NCI-H2081 treated with DMSO at 0.1 percent for 48 hours (cell line): ENCODE data around the gene DENND4A.
"Not testable (repeated sequence)": the region's sequence is repeated elsewhere in the genome, so short reads cannot be mapped to it uniquely, and the experiment has no call there.

Experiments used
- DNase-seq: peaks from one replicate; lab custom pipeline; 2025; lab: John Stamatoyannopoulos, UW

The DENND4A gene

DNA sequence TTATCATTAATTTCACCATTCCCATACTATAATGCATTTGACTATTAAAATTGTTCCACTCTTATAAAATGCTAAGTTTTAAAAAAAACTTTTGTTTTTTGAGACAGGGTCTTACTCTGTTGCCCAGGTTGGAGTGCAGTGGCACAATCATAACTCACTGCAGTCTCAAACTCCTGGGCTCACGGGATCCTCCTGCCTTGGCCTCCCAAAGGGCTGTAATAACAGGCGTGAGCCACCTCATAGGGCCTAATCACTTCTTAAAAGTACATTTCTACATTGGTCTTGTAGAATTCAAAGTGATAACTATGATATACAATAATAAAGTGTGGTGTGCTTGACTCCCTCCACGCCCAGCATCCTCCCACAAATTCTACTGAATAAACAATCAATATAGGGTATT, 3.0 kb downstream of the DENND4A start:
- DNase-seq = no peak

- no peak for DNase-seq
These were observed 4.8 kb downstream of the DENND4A start for GRCh38 chr15:65787260-65787659.

DNA sequence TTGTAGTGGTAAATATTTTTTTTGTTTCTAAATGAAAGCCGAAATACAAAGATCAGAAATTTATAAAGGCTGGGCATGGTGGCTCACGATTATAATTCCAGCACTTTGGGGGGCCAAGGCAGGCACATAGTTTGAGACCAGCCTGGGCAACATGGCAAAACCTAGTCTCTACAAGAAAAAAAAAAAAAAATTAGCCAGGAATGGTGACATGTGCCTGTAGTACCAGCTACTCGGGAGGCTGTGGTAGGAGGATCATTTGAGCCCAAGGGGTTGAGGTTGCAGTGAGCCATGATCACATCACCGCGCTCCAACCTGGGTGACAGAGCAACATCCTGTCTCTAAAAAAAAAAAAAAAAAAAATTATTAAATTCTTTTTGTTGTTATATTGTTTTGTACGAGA, 6.9 kb downstream of the DENND4A start:
- DNase-seq = no peak

DNA sequence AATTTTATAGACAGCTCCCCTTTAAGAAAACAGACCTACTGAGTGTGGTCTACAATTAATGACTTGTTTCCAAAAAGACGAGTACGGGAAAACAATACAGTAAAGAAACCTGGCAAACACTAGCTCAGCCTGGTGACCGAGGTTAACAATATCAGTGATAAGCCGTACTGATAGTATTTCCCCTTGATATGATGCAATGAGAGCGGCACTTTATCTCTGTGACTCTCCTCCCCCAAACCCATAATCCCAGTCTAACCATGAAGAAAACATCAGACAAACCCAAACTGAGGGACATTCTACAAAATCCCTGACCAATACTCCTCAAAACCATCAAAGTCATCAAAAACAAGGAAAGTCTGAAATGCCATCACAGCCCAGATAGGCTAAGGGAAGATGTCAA, 8.2 kb downstream of the DENND4A start:
- DNase-seq = no peak

- no peak for DNase-seq
These were observed 10.0 kb downstream of the DENND4A start for GRCh38 chr15:65782096-65782495.

DNA sequence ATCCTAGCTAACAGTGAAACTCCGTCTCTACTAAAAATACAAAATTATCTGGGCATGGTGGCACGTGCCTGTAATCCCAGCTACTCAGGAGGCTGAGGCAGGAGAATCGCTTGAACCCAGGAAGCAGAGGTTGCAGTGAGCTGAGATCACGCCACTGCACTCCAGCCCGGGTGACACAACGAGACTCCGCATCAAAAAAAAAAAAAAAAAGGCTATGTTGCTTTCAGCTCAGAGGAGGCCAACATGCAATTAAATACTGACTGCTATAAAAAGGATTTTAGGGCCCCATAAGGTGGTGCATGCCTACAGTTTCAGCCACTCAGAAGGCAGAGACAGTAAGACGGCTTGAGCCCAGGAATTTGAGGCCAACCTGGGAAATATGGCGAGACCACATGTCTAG, 13.4 kb downstream of the DENND4A start:
- DNase-seq = not testable (repeated sequence)

GRCh38 chr15:65778269-65778668, 13.8 kb downstream of the DENND4A start:
- DNase-seq = no peak

DNA sequence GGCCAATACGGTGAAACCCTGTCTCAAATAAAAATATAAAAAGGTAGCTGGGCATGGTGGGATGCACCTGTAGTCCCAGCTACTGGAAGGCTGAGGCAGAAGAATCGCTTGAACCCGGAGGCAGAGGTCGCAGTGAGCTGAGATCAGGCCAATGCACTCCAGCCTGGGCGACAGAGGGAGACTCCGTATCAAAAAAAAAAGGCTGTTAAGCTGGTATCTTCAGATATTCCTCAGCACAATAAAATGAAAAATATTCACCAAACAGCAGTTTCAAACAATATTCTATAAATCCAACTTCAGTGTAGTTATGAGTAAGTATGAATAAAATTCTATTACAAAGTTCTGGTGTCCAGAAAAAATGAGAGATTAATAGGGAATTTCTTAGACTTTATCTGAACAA, 14.2 kb downstream of the DENND4A start:
- no peak for DNase-seq

GRCh38 chr15:65777053-65777452, 15.0 kb downstream of the DENND4A start:
- DNase-seq = no peak

- no peak for DNase-seq
These were observed 18.5 kb downstream of the DENND4A start for GRCh38 chr15:65773386-65774111.

DNA sequence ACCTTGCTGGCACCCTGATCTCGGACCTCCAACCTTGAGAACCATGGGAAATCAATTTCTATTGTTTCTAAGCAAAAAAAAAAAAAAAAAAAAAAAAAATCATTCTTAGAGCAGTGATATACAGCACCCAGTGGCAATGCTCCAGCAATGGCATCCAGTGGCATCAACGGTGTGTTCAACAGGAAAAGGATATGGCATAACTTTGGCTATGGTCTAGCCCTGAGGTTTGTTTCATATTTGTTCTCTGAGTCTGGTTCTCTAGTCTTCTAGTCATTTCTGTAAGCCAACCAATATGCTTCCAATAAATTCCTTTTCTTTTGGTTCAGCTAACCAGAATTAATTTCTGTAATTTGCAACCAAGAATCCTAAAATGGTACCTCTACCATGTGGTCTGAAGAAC, 19.2 kb downstream of the DENND4A start:
- no peak for DNase-seq

- no peak for DNase-seq
These were observed 20.2 kb downstream of the DENND4A start for GRCh38 chr15:65771870-65772269.

DNA sequence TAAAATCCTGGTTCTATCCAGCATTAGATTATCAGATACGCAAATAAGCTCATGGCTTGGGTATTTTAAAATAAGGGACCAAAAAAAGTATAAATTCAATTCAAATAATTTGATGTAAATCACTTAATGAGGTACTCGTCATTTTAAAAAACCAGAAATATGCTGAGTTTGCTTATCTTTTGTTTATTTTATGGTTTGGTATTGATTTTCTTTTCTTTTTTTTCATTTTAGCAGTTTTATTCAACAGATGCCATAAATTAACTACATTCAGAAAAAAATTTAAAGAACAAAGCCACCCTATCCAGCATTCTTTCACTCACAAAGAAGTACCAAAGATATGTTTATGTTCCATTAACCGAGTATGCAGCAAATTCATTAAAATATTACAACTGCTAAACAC, 22.6 kb downstream of the DENND4A start:
- DNase-seq = no peak

DNA sequence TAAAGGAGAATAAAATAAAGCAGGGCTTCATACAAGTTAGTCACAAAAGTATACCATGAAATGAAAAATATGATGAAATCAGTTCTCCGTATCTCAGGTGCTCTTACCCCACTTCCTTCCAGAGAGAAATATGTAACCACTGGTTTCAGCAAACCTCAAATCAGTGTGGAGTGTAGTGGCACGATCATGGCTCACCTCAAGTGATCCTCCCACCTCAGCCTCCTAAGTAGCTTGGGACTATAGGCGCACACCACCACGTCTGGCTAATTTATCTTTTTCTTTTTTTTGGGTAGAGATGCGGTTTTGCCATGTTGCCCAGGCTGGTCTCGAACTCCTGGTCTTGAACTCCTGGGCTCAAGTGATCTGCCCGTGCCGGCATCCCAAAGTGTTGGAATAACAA, 24.2 kb downstream of the DENND4A start:
- no peak for DNase-seq

GRCh38 chr15:65767264-65767595, 24.9 kb downstream of the DENND4A start:
- DNase-seq = no peak

DNA sequence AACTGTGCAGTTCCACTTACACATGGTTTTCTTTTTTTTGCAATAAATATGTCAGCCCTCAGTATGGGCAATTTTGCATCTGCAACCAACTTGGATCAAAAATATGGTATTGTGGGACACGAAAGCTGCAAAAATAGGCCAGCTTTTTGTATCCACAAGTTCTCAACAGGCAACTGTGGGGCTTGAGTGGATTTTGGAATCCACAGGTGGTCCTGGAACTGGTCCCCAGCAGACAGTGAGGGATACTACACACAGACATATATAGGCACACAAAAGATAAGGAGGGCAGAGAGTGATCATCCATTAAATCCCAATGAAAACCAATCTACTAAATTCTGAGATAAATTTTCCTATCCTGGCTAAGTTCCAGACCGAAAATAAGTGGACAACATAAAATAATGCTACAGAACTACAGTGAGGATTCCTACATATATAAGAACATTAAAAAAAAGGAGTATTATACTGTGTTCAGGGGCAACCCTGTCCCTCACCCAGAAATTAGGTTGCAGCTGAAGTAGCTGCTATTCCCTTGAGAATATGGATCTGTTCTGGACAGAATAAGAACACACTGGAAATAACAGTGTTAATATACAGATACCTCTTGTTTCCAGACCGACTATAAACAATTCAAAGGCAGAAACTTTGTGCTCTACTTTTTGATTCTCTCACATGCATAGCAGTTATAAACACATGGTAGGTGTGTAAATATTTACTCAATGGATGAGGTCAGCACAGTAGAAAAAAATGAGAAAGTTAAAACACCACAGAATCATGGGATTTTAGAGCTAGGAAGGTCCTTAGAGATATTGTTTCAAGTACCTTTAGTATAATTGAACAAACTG, 25.4 kb downstream of the DENND4A start:
- DNase-seq = no peak

- no peak for DNase-seq
These were observed 27.0 kb downstream of the DENND4A start for GRCh38 chr15:65765106-65765505.

GRCh38 chr15:65762914-65763787, 28.9 kb downstream of the DENND4A start:
- DNase-seq = no peak

GRCh38 chr15:65762399-65762798, 29.7 kb downstream of the DENND4A start:
- DNase-seq = no peak

DNA sequence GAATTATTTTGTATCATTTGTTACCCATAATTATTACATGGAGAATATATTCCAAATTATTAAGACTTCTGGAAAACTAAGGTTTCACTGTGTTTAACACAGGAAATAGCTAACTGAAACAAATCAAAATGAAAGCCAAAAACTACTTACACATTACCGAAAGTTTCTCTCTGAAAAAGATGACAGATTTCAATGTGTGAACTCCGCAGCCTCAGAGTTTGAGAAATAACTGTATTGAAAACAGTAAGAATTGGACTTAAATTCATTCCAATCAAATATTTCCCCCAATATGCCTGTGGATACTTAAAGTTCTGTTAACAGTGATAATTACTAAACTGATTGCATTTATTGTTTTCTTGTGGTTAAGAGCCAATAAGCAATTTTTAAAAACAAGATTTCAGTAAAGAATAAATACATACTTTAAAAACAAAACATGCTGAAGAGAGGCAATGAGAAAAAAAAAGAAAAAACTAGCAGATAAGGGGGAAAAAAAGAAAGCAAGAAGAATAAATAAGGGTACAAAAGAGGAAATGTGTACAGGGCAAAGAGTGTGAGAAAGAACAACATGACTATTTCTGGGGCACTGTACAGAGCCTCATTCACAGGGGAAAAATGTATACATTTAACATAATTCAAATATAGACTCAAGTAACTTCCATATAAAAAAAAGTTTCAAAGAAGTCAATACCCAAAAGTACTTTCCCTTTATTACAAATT, 30.7 kb downstream of the DENND4A start:
- DNase-seq = no peak

DNA sequence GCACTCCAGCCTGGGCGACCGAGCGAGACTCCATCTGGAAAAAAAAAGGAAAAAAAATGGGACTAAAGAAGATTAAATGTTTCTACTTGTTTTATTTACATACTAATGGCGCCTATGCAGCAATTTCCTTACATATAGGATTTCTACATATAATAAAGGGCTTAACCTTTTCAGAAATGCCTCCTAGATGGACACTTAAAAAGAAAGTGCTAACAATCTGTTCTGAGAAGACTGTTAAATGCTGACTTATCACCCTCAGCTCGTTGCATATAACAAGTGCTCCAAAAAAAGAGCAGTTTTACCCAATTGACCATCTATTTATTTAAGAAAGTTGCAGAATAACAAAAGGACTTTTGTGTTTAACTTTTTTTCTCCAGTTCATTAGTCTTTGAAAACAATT, 32.7 kb downstream of the DENND4A start:
- DNase-seq = no peak

GRCh38 chr15:65758242-65758641, 33.9 kb downstream of the DENND4A start:
- no peak for DNase-seq
